HEK293 (cell line): Measurements from ENCODE around the gene GRHL3.

Experiments used
- KLF9 ChIP-seq: fragments of 450-650 bp; formaldehyde crosslinking; IDR thresholded peaks from 2 replicates; pipeline ENCODE4 v1.5.1; 2016; ENCODE audit warnings: missing biosample characterization, missing genetic modification characterization, low read depth
- ZNF274 ChIP-seq, 2 experiments: fragments of 200-500 bp in 1 of 2; fragments of 450-650 bp in 1 of 2; sonication (Bioruptor generic) in 1 of 2; formaldehyde crosslinking in 1 of 2; IDR thresholded peaks; 2 replicates each; pipeline versions ENCODE4 v1.5.1 to v1.6.1; 2014 to 2016; ENCODE audit warnings: borderline replicate concordance in 1 of 2, inconsistent platforms in 1 of 2, low read length in 1 of 2, missing biosample characterization in 1 of 2, missing genetic modification characterization in 1 of 2
- ZNF560 ChIP-seq: fragments of 450-650 bp; formaldehyde crosslinking; IDR thresholded peaks from 2 replicates; pipeline ENCODE4 v1.5.1; 2017; ENCODE audit warnings: missing biosample characterization, missing genetic modification characterization, borderline replicate concordance
- ZNF610 ChIP-seq: fragments of 450-650 bp; formaldehyde crosslinking; IDR thresholded peaks from 2 replicates; pipeline ENCODE4 v1.5.1; 2016; ENCODE audit warnings: missing biosample characterization, missing genetic modification characterization, borderline replicate concordance
- TF ChIP-seq, protein P1 (sequence below): fragments of 450-650 bp; formaldehyde crosslinking; IDR thresholded peaks from 2 replicates; pipeline ENCODE4 v1.5.1; 2016; ENCODE audit warnings: missing biosample characterization, missing genetic modification characterization
- TF ChIP-seq, protein P2 (sequence below): fragments of 450-650 bp; formaldehyde crosslinking; IDR thresholded peaks from 2 replicates; pipeline ENCODE4 v1.5.1; 2016; ENCODE audit warnings: missing biosample characterization, missing genetic modification characterization

DNA sequence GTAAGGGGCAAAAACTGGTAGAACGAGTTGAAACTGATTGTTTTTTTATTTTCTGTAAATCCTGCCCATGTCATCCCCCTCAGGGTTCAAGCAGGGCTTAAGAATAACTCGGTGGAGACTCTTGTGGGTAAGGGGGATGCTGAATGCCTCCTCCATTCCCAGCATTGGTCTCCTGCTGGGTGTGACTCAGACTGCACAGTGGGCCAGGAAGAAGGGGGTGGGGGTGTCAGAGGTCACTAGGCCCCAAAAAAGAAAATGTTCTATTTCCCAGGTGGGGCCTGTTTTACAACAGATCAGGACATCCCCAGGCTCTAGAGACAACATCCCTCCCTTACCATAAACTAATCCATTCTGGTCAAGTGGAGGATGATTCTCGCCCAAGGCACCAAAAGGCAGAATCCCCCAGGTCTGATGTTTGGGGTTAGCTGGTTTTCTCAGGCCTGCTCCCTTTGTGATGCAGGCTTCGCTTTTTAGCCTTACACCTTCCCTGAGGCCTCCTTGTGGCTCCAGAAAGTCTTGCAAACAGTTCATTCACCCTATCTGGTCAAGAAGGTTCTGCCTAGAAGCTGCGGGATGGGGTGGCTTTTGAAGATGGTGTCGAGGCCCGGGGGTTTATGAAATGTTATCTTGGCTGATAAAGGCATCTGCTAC is 10.7 kb upstream of the GRHL3 start:
- TF ChIP-seq, protein P1, sequence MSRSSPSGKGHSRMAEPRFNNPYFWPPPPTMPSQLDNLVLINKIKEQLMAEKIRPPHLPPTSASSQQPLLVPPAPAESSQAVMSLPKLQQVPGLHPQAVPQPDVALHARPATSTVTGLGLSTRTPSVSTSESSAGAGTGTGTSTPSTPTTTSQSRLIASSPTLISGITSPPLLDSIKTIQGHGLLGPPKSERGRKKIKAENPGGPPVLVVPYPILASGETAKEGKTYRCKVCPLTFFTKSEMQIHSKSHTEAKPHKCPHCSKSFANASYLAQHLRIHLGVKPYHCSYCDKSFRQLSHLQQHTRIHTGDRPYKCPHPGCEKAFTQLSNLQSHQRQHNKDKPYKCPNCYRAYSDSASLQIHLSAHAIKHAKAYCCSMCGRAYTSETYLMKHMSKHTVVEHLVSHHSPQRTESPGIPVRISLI, result no peak
- no peak for TF ChIP-seq ZNF560 (tag by site-specific recombination)
- no peak for TF ChIP-seq KLF9 (tag by site-specific recombination)
- TF ChIP-seq, protein P2, sequence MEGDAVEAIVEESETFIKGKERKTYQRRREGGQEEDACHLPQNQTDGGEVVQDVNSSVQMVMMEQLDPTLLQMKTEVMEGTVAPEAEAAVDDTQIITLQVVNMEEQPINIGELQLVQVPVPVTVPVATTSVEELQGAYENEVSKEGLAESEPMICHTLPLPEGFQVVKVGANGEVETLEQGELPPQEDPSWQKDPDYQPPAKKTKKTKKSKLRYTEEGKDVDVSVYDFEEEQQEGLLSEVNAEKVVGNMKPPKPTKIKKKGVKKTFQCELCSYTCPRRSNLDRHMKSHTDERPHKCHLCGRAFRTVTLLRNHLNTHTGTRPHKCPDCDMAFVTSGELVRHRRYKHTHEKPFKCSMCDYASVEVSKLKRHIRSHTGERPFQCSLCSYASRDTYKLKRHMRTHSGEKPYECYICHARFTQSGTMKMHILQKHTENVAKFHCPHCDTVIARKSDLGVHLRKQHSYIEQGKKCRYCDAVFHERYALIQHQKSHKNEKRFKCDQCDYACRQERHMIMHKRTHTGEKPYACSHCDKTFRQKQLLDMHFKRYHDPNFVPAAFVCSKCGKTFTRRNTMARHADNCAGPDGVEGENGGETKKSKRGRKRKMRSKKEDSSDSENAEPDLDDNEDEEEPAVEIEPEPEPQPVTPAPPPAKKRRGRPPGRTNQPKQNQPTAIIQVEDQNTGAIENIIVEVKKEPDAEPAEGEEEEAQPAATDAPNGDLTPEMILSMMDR (tag by site-specific recombination), result no peak
- TF ChIP-seq ZNF610 (tag by site-specific recombination), result no peak
- no peak for TF ChIP-seq ZNF274 (IDR thresholded peaks at IDR 0.05; ENCODE audit: low read length)
- TF ChIP-seq ZNF274 (tag by site-specific recombination; IDR thresholded peaks at IDR 0.05; ENCODE audit: borderline replicate concordance), result no peak
